C4-2B (cell line): ENCODE measurements around the gene ZNF407.
"Not testable (repeated sequence)": the region's sequence is repeated elsewhere in the genome, so short reads cannot be mapped to it uniquely, and the experiment has no call there.

Source experiments
- H3K27ac ChIP-seq: fragments of 450-650 bp; 2 replicates; pipeline ENCODE4 v1.5.1; 2017
- ZFX ChIP-seq: fragments of 450-650 bp; IDR thresholded peaks from 2 replicates; pipeline ENCODE4 v1.6.1; 2017
- TF ChIP-seq, protein P1 (sequence below): fragments of 450-650 bp; conservative IDR thresholded peaks from 2 replicates; pipeline ENCODE4 v1.5.1; 2017; ENCODE audit warnings: mild to moderate bottlenecking

The ZNF407 gene

DNA sequence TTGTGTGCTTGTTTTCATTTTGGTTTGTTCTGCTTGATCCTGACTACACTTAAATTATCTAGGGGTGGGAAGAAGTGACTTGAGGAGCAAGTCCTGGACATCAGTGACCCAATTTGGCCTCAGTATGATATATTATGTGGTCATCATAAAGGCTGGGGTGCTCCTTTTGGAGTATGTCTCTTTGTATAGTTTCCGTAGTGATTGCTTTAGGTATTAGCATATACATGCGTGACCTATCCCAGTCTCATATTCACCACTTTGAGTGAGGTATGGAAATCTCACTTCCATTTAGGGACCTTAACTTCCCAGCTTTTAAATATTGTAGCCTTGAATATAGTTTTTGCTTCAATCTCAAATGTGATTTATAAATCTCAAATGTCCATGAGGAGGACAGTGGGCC, 370.3 kb downstream of the ZNF407 start:
- no peak overlapping the region for H3K27ac ChIP-seq
- TF ChIP-seq ZFX, result no peak
- TF ChIP-seq, protein P1, sequence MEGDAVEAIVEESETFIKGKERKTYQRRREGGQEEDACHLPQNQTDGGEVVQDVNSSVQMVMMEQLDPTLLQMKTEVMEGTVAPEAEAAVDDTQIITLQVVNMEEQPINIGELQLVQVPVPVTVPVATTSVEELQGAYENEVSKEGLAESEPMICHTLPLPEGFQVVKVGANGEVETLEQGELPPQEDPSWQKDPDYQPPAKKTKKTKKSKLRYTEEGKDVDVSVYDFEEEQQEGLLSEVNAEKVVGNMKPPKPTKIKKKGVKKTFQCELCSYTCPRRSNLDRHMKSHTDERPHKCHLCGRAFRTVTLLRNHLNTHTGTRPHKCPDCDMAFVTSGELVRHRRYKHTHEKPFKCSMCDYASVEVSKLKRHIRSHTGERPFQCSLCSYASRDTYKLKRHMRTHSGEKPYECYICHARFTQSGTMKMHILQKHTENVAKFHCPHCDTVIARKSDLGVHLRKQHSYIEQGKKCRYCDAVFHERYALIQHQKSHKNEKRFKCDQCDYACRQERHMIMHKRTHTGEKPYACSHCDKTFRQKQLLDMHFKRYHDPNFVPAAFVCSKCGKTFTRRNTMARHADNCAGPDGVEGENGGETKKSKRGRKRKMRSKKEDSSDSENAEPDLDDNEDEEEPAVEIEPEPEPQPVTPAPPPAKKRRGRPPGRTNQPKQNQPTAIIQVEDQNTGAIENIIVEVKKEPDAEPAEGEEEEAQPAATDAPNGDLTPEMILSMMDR, result no peak

DNA sequence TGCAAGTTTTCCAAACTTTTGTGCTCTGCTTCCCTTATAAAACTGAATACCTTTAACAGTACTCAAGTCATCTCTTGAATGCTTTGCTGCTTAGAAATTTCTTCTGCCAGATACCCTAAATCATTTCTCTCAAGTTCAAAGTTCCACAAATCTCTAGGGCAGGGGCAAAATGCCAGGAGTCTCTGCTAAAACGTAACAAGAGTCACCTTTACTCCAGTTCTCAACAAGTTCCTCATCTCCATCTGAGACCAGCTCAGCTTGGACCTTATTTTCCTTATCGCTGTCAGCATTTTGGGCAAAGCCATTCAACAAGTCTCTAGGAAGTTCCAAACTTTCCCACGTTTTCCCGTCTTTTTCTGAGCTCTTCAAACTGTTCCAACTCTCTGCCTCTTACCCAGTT, 373.7 kb downstream of the ZNF407 start:
- H3K27ac ChIP-seq, result not testable (repeated sequence)

DNA sequence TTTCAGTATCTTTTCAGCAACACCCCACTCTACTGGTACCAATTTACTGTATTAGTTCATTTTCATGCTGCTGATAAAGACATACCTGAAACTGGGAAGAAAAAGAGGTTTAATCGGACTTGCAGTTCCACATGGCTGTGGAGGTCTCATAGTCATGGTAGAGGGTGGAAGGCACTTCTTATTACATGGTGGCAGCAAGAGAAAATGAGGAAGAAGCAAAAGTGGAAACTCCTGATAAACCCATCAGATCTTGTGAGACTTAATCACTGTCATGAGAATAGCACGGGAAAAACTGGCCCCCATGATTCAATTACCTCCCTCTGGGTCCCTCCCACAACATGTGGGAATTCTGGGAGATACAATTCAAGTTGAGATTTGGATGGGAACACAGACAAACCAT, 374.1 kb downstream of the ZNF407 start:
- H3K27ac ChIP-seq, result not testable (repeated sequence)

DNA sequence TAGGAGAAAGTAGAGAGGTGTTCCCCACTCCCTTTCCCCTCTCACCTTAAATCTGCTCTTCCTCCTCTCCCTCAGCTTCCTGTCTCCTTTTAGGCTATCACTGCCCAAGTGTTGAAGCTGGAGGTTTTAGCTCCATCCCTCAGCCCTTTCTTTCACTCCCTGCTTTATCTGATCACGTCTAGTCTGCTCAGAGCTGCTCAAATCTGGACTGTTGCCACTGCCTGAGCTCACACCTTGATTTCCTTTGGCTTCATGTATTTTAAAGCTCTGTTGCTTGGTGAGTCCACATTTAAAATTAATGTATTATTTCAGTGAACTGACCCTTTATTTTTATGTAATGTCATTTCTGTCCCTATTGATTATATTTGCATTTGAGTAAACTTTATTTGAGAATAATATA, 374.7 kb downstream of the ZNF407 start:
- H3K27ac ChIP-seq, result no peak overlapping the region
- TF ChIP-seq, protein P1, result no peak
- TF ChIP-seq ZFX, result no peak

DNA sequence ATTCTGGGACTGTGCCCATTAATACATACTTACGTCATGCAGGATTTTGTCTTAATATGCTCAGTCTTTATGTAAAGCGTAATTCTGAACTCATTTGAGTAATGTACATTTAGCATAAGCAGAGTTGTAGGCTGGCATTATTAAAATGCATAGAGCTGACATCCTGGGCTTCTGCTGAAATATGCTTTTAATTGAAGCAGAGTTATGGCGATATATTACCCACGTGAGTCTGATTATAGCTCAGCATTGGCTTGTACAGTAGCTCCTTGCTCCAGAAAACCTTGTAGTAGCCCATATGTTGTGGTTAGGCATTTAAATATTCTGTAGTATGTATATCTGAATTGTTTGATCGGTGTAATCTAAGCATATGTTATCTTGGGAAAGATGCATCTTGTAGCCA, 377.3 kb downstream of the ZNF407 start:
- no peak overlapping the region for H3K27ac ChIP-seq
- no peak for TF ChIP-seq ZFX
- TF ChIP-seq, protein P1, result no peak

DNA sequence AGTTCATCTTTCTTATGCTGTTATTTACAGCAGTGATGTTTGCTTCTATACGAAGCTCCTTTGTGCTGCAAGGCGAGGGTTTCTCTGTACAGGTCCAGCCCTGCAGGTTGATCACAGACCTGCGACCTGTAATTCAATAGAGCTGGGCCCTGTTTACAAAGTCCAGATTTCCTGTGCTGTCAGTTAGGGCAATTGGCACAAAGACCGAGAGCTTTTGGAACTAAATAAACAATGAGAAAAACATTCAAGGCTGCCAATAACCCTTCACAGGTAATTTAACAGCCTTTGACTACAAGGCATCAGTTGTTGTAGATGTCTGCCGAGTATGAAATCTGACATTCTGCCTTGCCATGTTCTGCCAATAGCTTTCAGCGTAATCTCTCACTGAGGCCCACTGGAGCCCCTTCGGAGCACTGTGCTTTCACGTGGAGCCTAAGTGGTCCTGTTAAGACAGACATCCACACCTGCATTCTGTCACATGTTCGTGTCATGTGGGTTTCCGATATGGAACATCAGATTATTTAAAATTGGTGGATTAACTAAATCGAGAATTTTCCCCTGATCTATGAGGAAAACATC, 378.8 kb downstream of the ZNF407 start:
- TF ChIP-seq ZFX, result no peak
- TF ChIP-seq, protein P1, result no peak

DNA sequence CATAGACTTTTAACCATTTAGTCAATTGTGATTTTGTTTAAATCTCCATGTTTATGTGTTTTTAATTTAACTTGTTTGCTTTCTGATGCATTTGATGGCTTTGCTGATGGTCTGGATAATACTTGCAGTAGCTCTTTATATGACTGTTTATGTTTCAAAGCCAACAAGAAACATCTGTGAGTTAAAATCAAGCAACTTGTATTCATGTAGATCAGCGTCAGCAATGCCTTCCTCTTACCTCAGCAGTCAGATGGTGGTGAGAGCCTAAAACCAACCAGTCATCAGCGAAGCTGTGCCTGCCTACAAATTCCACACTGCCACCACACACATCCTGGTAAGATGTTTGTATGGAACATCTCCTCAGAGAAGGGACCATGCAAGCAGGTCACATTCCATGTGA, 379.4 kb downstream of the ZNF407 start:
- no peak overlapping the region for H3K27ac ChIP-seq
- TF ChIP-seq ZFX, result no peak
- TF ChIP-seq, protein P1, result no peak

More for the DNA sequence above, 378.8 kb downstream of the ZNF407 start:
- H3K27ac ChIP-seq, result no peak overlapping the region

DNA sequence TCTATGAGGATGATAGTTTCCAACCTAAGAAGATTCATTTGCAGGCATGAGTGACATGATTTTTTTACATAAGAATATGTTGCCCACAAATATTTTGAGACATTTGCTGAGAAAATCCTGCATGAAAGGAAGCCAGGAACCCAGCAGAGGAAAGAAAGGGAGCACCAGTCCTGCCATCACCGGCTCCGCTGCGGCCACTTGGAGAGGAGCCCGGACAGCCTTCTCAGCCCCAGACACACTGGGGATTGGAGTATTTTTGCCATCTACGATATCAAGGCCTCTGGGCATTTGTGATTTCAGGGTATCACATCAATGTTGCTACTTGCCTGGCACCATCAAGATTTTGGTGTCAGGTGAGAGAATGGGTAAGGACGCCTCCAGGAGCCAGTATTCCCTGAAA, 383.0 kb downstream of the ZNF407 start:
- no peak for TF ChIP-seq ZFX
- TF ChIP-seq, protein P1, result no peak
- no peak overlapping the region for H3K27ac ChIP-seq

DNA sequence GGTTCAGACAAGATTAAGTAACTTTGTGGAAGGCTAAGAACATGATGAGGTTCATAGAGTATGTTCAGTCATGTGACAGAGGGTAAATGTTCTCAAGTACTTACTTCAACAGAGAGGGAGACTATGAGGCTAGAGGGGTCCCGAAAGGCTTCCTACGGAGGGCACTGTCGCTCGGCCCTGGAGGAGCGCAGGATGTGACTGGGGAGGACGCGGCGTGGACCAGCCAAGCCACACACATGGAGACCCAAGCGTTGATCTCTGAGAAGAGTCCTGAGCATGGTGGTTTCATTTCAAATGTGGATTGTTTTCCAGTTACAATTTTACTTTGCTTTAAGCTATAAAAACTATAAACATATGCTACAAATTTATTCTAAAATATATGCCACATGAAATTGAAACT, 383.8 kb downstream of the ZNF407 start:
- TF ChIP-seq, protein P1, result no peak
- no peak for TF ChIP-seq ZFX
- no peak overlapping the region for H3K27ac ChIP-seq
